HG03103 (cell line): Measurements from ENCODE around the gene SLC1A2.

Source experiments
- ATAC-seq: cut with Tn5 transposase; IDR thresholded peaks from one replicate; pipeline ENCODE4 v1.9.1; 2021; ENCODE audit warnings: low read depth; ENCODE audit not compliant: unreplicated experiment

Gene SLC1A2

GRCh38 chr11:35204614-35205013 is 214.7 kb downstream of the SLC1A2 start:
- ATAC-seq: no peak
